PC-9 (cell line): ENCODE results near the gene ZNF839. TPM values are rescaled to one million over a fixed set of nuclear protein-coding genes. Genes with fewer than 3 reads are reported as not detected.

Experiments
- BruUV-seq: library from RNA; stranded (reverse); fragments of 400-500 nt; replicated peaks from 2 replicates; lab custom pipeline; 2021; lab: Mats Ljungman, UMichigan
- CTCF ChIA-PET: fragments of 300-600 bp; sonication (Branson Sonifier 250); formaldehyde crosslinking; loops from one replicate; lab custom pipeline; 2022; ENCODE audit warnings: antibody characterized with exemption; lab: Charles Lee
- POLR2A ChIA-PET: fragments of 300-600 bp; sonication (Branson Sonifier 250); formaldehyde crosslinking; loops from one replicate; lab custom pipeline; 2022; ENCODE audit warnings: antibody characterized with exemption; ENCODE audit not compliant: unreplicated experiment; lab: Charles Lee
- DNase-seq, 2 experiments: peaks; one replicate each; pipeline versions ENCODE4 v3.0.0 to v3.0.0-alpha.2; 2015 to 2022; ENCODE audit warnings: mixed read lengths in 1 of 2
- H2AFZ ChIP-seq: fragments of 200-600 bp; sonication (generic); 2 replicates; pipeline ENCODE4 v1.8.1; 2017; ENCODE audit warnings: antibody characterized with exemption
- H3F3A ChIP-seq: fragments of 200-600 bp; sonication (generic); 2 replicates; pipeline ENCODE4 v1.8.1; 2017; ENCODE audit warnings: antibody characterized with exemption, mild to moderate bottlenecking, low read depth; ENCODE audit not compliant: insufficient read depth
- H3K27ac ChIP-seq: fragments of 200-600 bp; sonication (generic); 2 replicates; pipeline ENCODE4 v1.6.1; 2016; ENCODE audit warnings: mixed run types
- H3K27me3 ChIP-seq: fragments of 200-600 bp; sonication (generic); 2 replicates; pipeline ENCODE4 v1.6.1; 2016; ENCODE audit warnings: low read depth, mixed run types; ENCODE audit not compliant: insufficient read depth
- H3K36me3 ChIP-seq: fragments of 200-600 bp; sonication (generic); 2 replicates; pipeline ENCODE4 v1.6.1; 2016; ENCODE audit warnings: low read depth, mixed run types
- H3K4me1 ChIP-seq: fragments of 200-600 bp; sonication (generic); replicated peaks from 2 replicates; pipeline ENCODE4 v1.6.1; 2016; ENCODE audit warnings: mixed run types; ENCODE audit not compliant: insufficient read depth
- H3K4me2 ChIP-seq: fragments of 200-600 bp; sonication (generic); 2 replicates; pipeline ENCODE4 v1.6.1; 2017; ENCODE audit warnings: mixed run types
- H3K4me3 ChIP-seq: fragments of 200-600 bp; sonication (generic); 2 replicates; pipeline ENCODE4 v1.6.1; 2016; ENCODE audit warnings: mixed run types
- H3K79me2 ChIP-seq: fragments of 200-600 bp; sonication (generic); 2 replicates; pipeline ENCODE4 v1.6.1; 2017; ENCODE audit warnings: low read depth, mixed run types
- H3K9me2 ChIP-seq: fragments of 200-600 bp; sonication (generic); 2 replicates; pipeline ENCODE4 v1.8.1; 2017; ENCODE audit warnings: mild to moderate bottlenecking; ENCODE audit not compliant: insufficient read depth
- H3K9me3 ChIP-seq: fragments of 200-600 bp; sonication (generic); 2 replicates; pipeline ENCODE4 v1.8.1; 2016; ENCODE audit warnings: low read depth; ENCODE audit not compliant: insufficient read depth
- H4K20me1 ChIP-seq: fragments of 200-600 bp; sonication (generic); 2 replicates; pipeline ENCODE4 v1.8.1; 2017; ENCODE audit not compliant: insufficient read depth
- CTCF ChIP-seq: fragments of 200-600 bp; sonication (generic); conservative IDR thresholded peaks from 2 replicates; pipeline ENCODE4 v1.6.1; 2017; ENCODE audit warnings: mixed run types, antibody characterized with exemption, mild to moderate bottlenecking, moderate library complexity
- EZH2 ChIP-seq: fragments of 200-600 bp; sonication (generic); IDR thresholded peaks from 2 replicates; pipeline ENCODE4 v1.8.0; 2017; ENCODE audit warnings: antibody characterized with exemption, low read depth
- intact Hi-C: fragments of 100-400 bp; cut with micrococcal nuclease; formaldehyde crosslinking; loops from one replicate; pipeline ENCODE4 v1.10.0; 2022; ENCODE audit not compliant: unreplicated experiment
- total RNA-seq: library from RNA; stranded (reverse); gene quantifications from 2 replicates; pipeline ENCODE4 v1.2.3, GENCODE V29; 2021

ZNF839 gene
- total RNA-seq, 1 experiment from 2014 or later: 11.8 TPM

GRCh38 chr14:102374264-102374663 is 54.7 kb downstream of the ZNF839 start:
- Histone ChIP-seq H3K27ac (no peak overlapping the region), H3F3A (no peaks in the 10 kb centered on the region; the same call in 1 of the 2 replicates), H3K4me2 (no peak overlapping the region), H3K27me3 (no peaks in the 10 kb centered on the region), H3K4me3 (no peak overlapping the region), H3K4me1 (no peaks in the 10 kb centered on the region), H4K20me1 (peaks cover 3% of the 10 kb centered on the region), H3K36me3 (peaks cover 24% of the 10 kb centered on the region), H2AFZ (no peak overlapping the region), H3K79me2 (peaks cover 4% of the 10 kb centered on the region; the same call in 1 of the 2 replicates), H3K9me3 (no peaks in the 10 kb centered on the region), H3K9me2 (no peaks in the 10 kb centered on the region)
- POLR2A ChIA-PET: no interaction called here
- CTCF ChIA-PET: no interaction called here
- DNase-seq: no peak
- intact Hi-C loops: no loop called here
- TF ChIP-seq CTCF: no peak
- no TSS peak for BruUV-seq

- TF ChIP-seq EZH2: no peak
- no peak for TF ChIP-seq CTCF
- Histone ChIP-seq H3K27me3 (no peaks in the 10 kb centered on the region), H3F3A (no peaks in the 10 kb centered on the region; the same call in 1 of the 2 replicates), H3K4me2 (no peak overlapping the region), H2AFZ (no peak overlapping the region), H3K36me3 (peaks cover 33% of the 10 kb centered on the region), H3K9me3 (no peaks in the 10 kb centered on the region), H4K20me1 (peaks cover 3% of the 10 kb centered on the region), H3K4me3 (no peak overlapping the region), H3K9me2 (no peaks in the 10 kb centered on the region), H3K27ac (no peak overlapping the region), H3K79me2 (peaks cover 3% of the 10 kb centered on the region; the same call in 1 of the 2 replicates), H3K4me1 (no peaks in the 10 kb centered on the region)
- ChIA-PET POLR2A (no interaction called here), CTCF (no interaction called here)
- no peak for DNase-seq
- BruUV-seq: no TSS peak
- intact Hi-C loops: no loop called here
Observed at GRCh38 chr14:102375119-102375518, 55.6 kb downstream of the ZNF839 start.

GRCh38 chr14:102377696-102378095 is 58.1 kb downstream of the ZNF839 start:
- Histone ChIP-seq H3K36me3 (peaks cover 33% of the 10 kb centered on the region), H3K9me2 (no peaks in the 10 kb centered on the region), H3K4me1 (no peaks in the 10 kb centered on the region), H3K9me3 (no peaks in the 10 kb centered on the region), H4K20me1 (peaks cover 3% of the 10 kb centered on the region), H3F3A (peaks cover 4% of the 10 kb centered on the region; the same call in 1 of the 2 replicates), H3K79me2 (no peaks in the 10 kb centered on the region), H3K27me3 (no peaks in the 10 kb centered on the region), H3K4me3 (no peak overlapping the region), H3K4me2 (no peak overlapping the region), H3K27ac (no peak overlapping the region), H2AFZ (no peak overlapping the region)
- ChIA-PET POLR2A (no interaction called here), CTCF (no interaction called here)
- no peak for TF ChIP-seq EZH2
- TF ChIP-seq CTCF: no peak
- intact Hi-C loops: no loop called here
- no peak for DNase-seq
- BruUV-seq: no TSS peak
